Measurements from ENCODE around the gene ZBED2. TPM values are rescaled to one million over a fixed set of nuclear protein-coding genes. Genes with fewer than 3 reads are reported as not detected.

ZBED2 gene
- total and polyA plus RNA-seq, 11 donors, result 0.12 to 0.93 (median 0.56) TPM; not detected in 8

- H3K27ac ChIP-seq, result no peak overlapping the region
- no peak for ATAC-seq
- no peak for DNase-seq
- H3K4me3 ChIP-seq, result no peak overlapping the region
- H3K4me1 ChIP-seq, result peaks cover 0 to 6% (median 0%) of the 10 kb centered on the region in 12 donors
- TF ChIP-seq POLR2A (IDR thresholded peaks at IDR 0.05) (no peak), CTCF (IDR thresholded peaks at IDR 0.05) (no peak)
- 84 to 94% (median 87%) methylated on average over 2 of the region's 2 CpGs for WGBS, 4 donors
- no peaks in the 10 kb centered on the region for H3K9me3 ChIP-seq
- intact Hi-C loops (cut with DNase I), result no loop called here
- no peaks in the 10 kb centered on the region for H3K36me3 ChIP-seq
- no peaks in the 10 kb centered on the region for H3K27me3 ChIP-seq
Measured at GRCh38 chr3:111608383-111608782, 13.2 kb upstream of the ZBED2 start.

GRCh38 chr3:111607240-111607920 is 12.2 kb upstream of the ZBED2 start:
- no peak for DNase-seq
- H3K9me3 ChIP-seq, result no peaks in the 10 kb centered on the region
- 82 to 84% (median 83%) methylated on average over 3 of the region's 3 CpGs for WGBS, 4 donors
- peaks cover 0 to 6% (median 0%) of the 10 kb centered on the region in 12 donors for H3K4me1 ChIP-seq
- peaks cover 0 to 4% (median 0%) of the 10 kb centered on the region in 9 donors for H3K27me3 ChIP-seq
- intact Hi-C loops (cut with DNase I), result no loop called here
- H3K36me3 ChIP-seq, result no peaks in the 10 kb centered on the region
- H3K27ac ChIP-seq, result no peak overlapping the region
- ATAC-seq, result no peak
- TF ChIP-seq POLR2A (IDR thresholded peaks at IDR 0.05) (no peak), CTCF (IDR thresholded peaks at IDR 0.05) (no peak)
- H3K4me3 ChIP-seq, result no peak overlapping the region

- no peaks in the 10 kb centered on the region for H3K36me3 ChIP-seq
- no peak overlapping the region for H3K27ac ChIP-seq
- peaks cover 0 to 12% (median 0%) of the 10 kb centered on the region in 9 donors for H3K27me3 ChIP-seq
- WGBS, 4 donors, result 69 to 78% (median 73%) methylated on average over 2 of the region's 2 CpGs
- intact Hi-C loops (cut with DNase I), result no loop called here
- TF ChIP-seq POLR2A (IDR thresholded peaks at IDR 0.05), result no peak
- no peak for TF ChIP-seq CTCF (IDR thresholded peaks at IDR 0.05)
- H3K4me1 ChIP-seq, result peaks cover 0 to 1% (median 0%) of the 10 kb centered on the region in 12 donors
- ATAC-seq (no peak), DNase-seq (no peak)
- H3K4me3 ChIP-seq, result no peak overlapping the region
- no peaks in the 10 kb centered on the region for H3K9me3 ChIP-seq
Measured at GRCh38 chr3:111605493-111605892, 10.3 kb upstream of the ZBED2 start.

- ATAC-seq, result no peak
- Histone ChIP-seq H3K36me3 (no peaks in the 10 kb centered on the region), H3K4me1 (no peaks in the 10 kb centered on the region), H3K4me3 (no peak overlapping the region), H3K27me3 (peaks cover 0 to 12% (median 0%) of the 10 kb centered on the region in 9 donors), H3K9me3 (no peaks in the 10 kb centered on the region), H3K27ac (no peak overlapping the region)
- no peak for DNase-seq
- TF ChIP-seq CTCF (IDR thresholded peaks at IDR 0.05) (no peak), POLR2A (IDR thresholded peaks at IDR 0.05) (no peak)
- intact Hi-C loops (cut with DNase I), result no loop called here
Measured at GRCh38 chr3:111605018-111605417, 9.9 kb upstream of the ZBED2 start.

Measured in heart left ventricle (tissue), 16 donors.